Hepatocyte (in vitro differentiated cells): Measurements from ENCODE around the gene CNTNAP1.

Source experiments
- CTCF ChIP-seq: fragments of 200-600 bp; sonication (generic); IDR thresholded peaks from 2 replicates; pipeline ENCODE4 v1.5.1; 2016; ENCODE audit warnings: antibody characterized with exemption, mild to moderate bottlenecking; ENCODE audit not compliant: poor library complexity
- EZH2phosphoT487 ChIP-seq: fragments of 200-600 bp; sonication (generic); IDR thresholded peaks from one replicate; pipeline ENCODE4 v1.6.1; 2018; ENCODE audit warnings: antibody characterized with exemption, mild to moderate bottlenecking, low read depth, moderate library complexity; ENCODE audit not compliant: unreplicated experiment, severe bottlenecking

DNA sequence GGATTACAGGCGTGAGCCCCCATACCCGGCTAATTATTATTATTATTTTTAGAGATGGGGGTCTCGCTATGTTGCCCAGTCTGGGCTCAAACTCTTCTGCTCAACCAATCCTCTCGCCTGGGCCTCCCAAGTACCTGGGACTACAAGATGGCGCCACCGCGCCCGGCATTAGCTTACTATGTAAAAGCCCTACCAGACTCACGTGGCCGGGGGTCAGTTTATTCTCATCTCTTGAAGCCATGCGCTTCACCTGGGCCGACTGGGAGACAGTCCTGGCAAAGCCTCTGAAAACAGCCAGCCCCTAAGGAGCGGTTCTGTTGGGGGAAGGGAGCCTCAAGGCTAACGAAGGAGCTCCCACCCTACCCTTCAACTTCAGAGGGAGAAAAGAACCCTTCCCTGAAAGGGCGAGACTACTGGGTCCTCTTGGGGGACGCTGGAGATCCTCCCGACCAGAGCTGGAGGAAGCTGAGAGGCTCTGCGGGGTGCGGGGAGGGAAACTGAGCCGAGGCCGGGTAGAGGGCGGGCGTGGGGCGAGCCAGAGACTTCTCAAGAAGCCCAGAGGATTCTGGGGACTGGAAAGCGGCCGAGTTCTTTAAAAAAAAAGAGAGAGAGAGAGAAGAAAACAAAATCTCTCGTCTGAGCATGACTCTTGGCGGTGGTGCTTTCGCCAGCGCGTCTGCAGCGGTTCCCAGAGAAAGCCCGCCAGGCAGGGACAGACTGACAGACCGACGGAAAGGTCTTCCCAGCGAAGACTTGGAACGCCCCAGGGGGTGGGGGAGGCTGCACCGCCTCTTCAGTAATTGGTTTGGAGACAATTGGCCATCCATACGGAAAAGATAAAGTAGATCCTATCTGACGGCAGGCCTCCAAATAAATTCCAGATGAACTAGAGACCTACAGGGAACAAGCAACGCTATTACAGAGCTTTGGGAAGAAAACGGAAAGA, 28.9 kb upstream of the CNTNAP1 start:
- no peak for TF ChIP-seq CTCF
- no peak for TF ChIP-seq EZH2phosphoT487
